HG03066 (cell line): ENCODE measurements around the gene CARD10.

Experiments
- ATAC-seq: cut with Tn5 transposase; IDR thresholded peaks from one replicate; pipeline ENCODE4 v1.9.1; 2021; ENCODE audit warnings: low read depth; ENCODE audit not compliant: unreplicated experiment

The CARD10 gene

GRCh38 chr22:37443086-37443485 lies 76.1 kb downstream of the CARD10 start:
- ATAC-seq, result no peak

GRCh38 chr22:37442537-37442936 lies 76.7 kb downstream of the CARD10 start:
- ATAC-seq, result no peak

GRCh38 chr22:37442135-37442534 lies 77.1 kb downstream of the CARD10 start:
- ATAC-seq, result no peak

DNA sequence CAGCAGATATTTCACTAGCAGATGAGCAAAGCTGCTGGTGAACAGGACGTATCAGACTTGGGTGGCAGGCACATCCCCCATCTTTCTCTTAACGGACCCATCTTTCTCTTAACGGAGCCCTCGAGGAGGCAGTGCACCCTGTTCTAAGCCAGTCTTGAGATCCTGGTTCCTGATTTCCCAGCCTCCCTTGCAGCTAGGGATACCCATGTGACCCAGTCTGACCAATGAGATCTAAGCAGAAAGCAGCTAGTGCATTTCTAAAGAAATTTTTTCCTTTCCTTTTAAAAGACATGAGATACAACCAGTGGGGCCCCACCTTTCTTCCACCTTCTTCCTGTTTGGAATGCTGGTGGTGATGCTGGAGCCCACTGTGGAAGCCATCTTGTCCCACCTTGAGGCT lies 78.3 kb downstream of the CARD10 start:
- ATAC-seq, result no peak
